GM18517 (cell line): ENCODE measurements around the gene ATP8B1.

ENCODE experiments used
- ATAC-seq: cut with Tn5 transposase; IDR thresholded peaks from one replicate; pipeline ENCODE4 v1.9.1; 2021; ENCODE audit warnings: mild to moderate bottlenecking, moderate library complexity; ENCODE audit not compliant: unreplicated experiment

ATP8B1 gene

GRCh38 chr18:57794951-57795728, 8.0 kb downstream of the ATP8B1 start:
- no peak for ATAC-seq

DNA sequence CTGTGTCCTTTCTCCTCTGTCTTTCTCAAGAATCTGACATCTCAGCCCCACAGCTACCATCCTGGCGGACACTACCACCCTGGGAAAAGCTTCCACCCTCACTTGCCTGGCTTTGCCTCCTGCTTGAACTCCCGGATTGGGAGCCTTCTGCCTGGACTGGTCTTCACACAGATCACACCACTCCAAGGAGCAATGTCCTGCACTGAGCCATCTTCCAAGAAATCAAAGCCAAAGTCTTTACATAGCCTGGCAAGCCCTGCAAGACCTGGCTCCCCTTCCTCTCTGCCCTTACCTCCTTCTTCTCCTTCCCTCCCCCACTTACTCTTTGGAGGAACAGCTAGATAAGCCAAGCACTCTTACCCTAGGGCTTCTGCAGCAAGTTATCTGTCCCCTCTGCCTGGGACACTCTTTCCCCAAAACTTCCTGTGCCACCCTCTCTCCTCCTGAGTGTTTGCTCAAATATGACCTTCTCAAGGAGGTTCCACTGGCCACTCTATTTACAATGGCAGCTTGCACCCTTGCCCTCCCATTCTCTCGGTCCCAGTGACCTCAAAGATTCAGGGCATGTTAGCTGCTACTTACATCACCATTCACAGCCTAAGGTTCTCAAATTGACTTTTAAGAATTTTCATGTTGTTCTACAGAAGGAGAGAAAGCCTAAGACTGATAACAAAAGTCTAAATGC, 9.7 kb downstream of the ATP8B1 start:
- no peak for ATAC-seq

- no peak for ATAC-seq
Observed at GRCh38 chr18:57792631-57793301, 10.3 kb downstream of the ATP8B1 start.

- ATAC-seq = no peak
Observed at GRCh38 chr18:57791911-57792310, 11.2 kb downstream of the ATP8B1 start.

DNA sequence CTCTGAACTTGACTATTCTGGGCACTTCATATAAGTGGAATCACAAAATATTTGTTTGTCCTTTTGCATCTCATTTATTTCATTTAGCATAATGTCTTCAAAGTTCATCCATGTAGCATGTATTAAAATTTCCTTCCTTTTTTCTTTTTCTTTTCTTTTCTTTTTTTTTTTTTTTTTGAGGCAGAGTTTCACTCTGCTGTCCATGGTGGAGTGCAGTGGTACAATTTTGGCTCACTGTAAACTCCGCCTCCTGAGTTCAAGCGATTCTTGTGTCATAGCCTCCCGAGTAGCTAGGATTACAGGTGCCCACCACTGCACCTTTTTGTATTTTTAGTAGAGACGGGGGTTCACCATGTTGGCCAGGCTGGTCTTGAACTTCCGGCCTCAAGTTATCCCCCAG, 11.9 kb downstream of the ATP8B1 start:
- ATAC-seq = no peak

- ATAC-seq = no peak
Observed at GRCh38 chr18:57790316-57790715, 12.8 kb downstream of the ATP8B1 start.

DNA sequence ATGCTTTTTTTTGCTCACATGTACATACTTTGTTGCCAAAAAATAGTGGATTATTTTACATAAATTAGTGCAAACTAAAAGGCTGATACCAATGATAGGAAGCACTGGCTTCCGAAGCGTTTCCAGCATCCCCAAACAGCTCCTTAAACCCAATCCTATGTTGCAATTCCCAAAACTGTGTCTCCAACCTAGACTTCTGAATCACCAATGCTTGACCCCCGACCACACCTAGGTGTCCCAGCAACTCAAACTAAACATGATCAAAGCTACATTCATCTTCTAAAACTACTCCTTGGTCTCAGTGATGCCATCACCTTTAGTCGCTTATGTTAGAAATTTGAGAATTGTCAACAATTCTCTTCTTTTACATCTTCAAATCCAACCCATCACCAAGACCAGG, 13.4 kb downstream of the ATP8B1 start:
- ATAC-seq = no peak

- no peak for ATAC-seq
Observed at GRCh38 chr18:57789090-57789489, 14.0 kb downstream of the ATP8B1 start.

- ATAC-seq = no peak
Observed at GRCh38 chr18:57787068-57787685, 15.9 kb downstream of the ATP8B1 start.

DNA sequence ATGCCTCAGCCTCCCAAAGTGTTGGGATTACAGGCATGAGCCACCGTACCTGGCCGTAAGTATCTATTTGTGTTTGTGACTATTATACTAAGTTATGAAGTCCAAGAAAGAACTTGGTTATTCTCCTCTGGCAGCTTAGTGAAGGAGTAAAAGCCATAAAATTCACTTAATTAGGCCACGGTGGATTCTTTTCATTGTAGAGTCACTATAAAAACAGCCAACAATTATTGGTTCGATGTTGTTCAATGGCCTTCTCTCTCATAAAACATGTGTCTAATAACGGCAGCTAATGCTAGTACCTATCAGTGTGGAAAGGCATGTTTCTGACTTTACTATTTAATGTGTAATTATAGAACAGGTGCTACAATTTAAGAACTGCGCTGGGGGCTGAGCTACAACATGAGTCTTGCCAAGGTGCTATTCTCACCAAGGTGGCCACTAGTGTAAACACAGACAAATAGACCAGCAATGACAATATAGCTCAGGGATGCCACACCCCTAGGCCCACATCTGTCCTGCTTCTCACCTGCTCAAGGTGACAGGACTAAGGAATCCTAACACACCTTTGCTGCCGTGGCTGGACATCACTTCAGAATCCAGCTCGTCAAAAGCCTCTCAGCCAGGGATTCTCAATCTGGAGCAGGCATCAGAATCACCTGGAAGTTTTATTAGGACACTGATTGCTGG, 17.2 kb downstream of the ATP8B1 start:
- no peak for ATAC-seq

- no peak for ATAC-seq
Observed at GRCh38 chr18:57784801-57785114, 18.4 kb downstream of the ATP8B1 start.

DNA sequence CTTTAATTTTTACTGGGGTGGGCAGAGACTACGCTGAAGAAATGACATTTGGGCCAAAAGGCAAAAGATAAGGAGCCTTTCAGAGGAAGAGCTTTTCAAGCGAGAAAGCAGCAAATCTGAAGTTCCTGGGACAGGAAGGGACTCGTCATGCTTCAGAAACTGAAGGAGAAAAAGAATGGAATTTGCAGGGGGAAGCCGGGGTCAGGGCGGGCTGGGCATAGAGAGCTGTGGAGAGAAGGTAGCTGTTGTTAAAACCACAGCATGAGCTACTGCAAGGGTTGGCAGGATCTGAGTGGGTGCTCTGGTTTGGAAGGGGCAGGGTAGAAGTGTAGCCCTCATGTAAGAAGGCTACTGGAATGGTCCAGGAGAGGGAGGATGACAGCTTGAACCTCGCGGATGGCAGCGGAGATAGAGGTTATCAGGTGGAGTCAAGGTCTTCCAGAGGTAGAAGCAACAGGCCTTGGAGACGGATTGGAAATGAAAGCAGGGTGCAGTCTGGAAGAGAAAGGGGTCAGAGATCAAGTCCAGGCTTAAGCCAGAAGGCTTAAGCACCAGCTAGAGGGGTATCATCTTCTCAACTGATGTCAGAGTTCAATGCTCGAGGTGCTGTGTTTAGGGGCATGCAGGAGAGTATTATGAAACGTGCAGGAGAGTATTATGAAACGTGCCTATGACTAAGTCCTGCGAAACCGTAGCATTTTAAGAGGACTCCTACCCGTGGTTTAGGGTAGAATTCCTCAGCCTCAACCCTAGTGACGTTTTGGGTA, 18.9 kb downstream of the ATP8B1 start:
- no peak for ATAC-seq

DNA sequence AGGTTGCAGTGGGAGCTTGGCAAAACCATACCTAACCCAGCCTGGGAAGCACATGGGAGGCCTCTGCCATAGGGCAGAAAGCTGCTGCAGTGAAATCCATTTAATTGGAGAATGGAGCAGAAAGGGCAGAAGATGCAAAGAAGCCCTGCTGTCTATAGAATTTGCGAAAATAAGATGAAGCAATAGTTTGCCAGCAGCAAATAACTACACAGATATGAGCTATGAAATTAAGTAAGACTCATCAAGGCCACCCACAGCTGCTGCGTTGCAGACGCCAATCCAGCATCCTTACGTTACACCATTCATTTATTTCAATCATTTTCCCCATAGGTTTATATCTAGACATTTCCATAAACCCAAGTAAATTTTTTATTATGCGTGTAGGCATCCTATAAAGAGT, 21.1 kb downstream of the ATP8B1 start:
- ATAC-seq = no peak

GRCh38 chr18:57780706-57781347, 22.3 kb downstream of the ATP8B1 start:
- ATAC-seq = peak; percentile 72

- no peak for ATAC-seq
Observed at GRCh38 chr18:57780318-57780705, 22.8 kb downstream of the ATP8B1 start.

- ATAC-seq = no peak
Observed at GRCh38 chr18:57776767-57777166, 26.3 kb downstream of the ATP8B1 start.

- ATAC-seq = no peak
Observed at GRCh38 chr18:57776354-57776753, 26.8 kb downstream of the ATP8B1 start.

GRCh38 chr18:57775937-57776336, 27.2 kb downstream of the ATP8B1 start:
- ATAC-seq = no peak

GRCh38 chr18:57772387-57772799, 30.7 kb downstream of the ATP8B1 start:
- no peak for ATAC-seq

GRCh38 chr18:57771626-57772025, 31.5 kb downstream of the ATP8B1 start:
- no peak for ATAC-seq
